GM12872 (cell line): Measurements from ENCODE around the gene HCN1.

Experiments used
- TF ChIP-seq, protein P1 (sequence below): IDR thresholded peaks from 3 replicates; pipeline ENCODE4 v1.5.1; 2011; ENCODE audit warnings: low read depth, mild to moderate bottlenecking, low read length, moderate library complexity; ENCODE audit not compliant: insufficient read depth

Gene HCN1

DNA sequence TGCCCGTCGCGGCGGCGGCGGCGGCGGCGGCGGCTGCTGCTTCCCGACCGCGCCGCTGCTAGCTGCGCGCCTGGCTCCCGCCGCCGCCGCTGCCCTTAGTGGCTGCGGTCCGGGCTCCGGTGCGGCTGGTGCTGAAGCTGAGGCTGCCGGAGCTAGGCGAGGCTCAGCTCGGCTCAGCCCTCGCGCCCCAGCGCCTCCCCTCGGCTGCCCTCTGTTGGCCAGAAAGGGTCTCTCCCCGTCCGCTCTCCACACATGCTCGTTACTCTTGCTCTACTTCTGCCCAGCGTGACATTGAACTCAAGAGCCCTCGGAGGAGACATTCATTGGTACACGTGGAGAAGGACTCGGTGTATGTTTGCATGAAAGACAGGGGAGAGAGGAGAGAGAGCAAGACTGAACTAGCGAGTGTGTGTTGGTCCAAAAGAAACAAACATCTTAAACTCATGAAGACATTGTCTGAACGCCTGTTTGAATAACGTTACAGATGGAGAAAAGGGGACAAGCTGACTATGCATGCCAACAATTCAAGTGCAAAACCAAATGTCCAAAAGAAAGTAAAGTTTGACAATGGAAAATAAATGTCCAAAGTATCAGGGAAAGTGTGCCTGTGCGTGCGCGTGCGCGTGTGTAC is at the start of gene HCN1:
Gene HCN1 (minus strand): TSS at position 175 of the 631 bp plus-strand sequence.
- TF ChIP-seq, protein P1, sequence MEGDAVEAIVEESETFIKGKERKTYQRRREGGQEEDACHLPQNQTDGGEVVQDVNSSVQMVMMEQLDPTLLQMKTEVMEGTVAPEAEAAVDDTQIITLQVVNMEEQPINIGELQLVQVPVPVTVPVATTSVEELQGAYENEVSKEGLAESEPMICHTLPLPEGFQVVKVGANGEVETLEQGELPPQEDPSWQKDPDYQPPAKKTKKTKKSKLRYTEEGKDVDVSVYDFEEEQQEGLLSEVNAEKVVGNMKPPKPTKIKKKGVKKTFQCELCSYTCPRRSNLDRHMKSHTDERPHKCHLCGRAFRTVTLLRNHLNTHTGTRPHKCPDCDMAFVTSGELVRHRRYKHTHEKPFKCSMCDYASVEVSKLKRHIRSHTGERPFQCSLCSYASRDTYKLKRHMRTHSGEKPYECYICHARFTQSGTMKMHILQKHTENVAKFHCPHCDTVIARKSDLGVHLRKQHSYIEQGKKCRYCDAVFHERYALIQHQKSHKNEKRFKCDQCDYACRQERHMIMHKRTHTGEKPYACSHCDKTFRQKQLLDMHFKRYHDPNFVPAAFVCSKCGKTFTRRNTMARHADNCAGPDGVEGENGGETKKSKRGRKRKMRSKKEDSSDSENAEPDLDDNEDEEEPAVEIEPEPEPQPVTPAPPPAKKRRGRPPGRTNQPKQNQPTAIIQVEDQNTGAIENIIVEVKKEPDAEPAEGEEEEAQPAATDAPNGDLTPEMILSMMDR = no peak

GRCh38 chr5:45741110-45741509 is 44.9 kb upstream of the HCN1 start:
- TF ChIP-seq, protein P1 = no peak

GRCh38 chr5:45737153-45737552 is 41.0 kb upstream of the HCN1 start:
- TF ChIP-seq, protein P1 = no peak

GRCh38 chr5:45725537-45725936 is 29.4 kb upstream of the HCN1 start:
- TF ChIP-seq, protein P1 = no peak

DNA sequence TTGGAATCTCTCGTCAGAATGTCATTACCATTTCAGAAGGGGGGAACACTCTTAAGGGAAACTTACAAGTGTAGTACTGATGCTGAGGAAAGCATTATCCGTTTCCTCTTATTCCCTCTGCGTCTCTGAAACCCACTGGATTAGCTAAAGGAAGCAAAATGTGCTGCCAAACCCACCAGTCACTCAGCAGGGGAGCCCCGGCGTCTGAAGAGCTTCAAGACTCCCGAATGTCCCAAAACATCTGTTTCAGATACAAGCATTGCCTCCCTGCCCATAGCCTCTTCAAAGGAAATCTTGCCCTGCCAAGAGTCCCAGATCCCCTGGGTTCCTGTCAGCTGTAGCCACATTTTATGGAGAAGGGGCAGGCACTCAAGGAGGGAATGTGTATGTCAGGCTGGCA is 1.0 kb upstream of the HCN1 start:
- TF ChIP-seq, protein P1 = no peak

DNA sequence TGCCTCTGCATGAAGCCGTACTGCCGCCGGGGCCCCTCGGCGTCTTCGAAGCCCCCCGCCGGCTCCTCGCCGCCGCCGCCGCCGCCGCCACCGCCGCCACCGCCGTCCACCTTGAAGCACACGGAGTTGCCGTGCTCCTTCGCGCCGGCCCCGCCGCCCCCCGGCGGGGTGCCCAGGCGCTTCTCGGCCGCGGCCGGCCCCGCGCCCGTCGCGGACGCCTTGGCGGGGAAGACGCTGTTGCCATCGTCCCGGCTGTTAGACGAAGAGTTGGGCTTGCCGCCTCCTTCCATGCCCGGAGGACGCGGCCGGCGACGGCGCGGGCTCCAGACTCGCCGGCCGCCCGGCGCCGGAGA is 400 bp downstream of the HCN1 start:
- TF ChIP-seq, protein P1 = no peak

DNA sequence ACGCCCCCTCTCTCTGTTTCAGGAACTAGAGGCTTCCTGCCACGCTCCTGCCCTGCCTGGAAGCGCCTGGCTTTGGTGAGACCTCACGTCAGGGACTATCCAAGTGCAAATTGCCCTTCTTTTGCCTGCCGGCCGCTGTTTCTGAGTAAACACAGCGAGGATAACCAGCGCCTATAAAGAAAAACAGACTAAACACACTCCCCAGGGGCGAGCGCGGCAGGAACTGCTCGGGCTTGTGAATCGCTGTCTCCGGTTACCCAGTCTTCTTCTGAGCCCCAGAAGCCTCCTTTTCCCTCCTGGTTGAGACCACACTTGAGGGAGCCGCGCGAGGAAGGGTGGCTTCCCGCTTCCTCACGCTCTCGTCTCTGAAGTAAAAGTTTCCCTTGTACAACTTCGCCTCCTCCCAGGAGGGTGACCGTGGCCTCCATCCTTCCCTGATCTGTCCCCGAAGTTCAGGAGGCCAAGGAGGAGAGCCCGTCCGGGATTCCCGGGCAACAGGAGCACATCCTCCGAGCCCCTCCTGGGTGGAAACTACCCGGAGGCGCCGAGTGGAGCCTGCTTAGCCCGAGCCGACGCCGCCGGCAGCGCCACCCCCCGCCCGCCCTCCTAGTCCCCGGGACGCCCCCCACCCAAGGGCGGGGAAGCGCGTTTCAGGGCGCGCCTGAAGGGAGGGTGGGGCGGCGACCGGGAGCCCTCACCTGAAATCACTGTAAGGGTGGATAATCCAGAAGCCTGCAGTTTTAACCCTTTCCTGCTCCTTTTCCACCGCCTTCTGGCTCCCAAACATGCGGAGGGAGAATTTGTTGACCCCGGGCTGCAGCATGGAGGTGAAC is 993 bp downstream of the HCN1 start:
- TF ChIP-seq, protein P1 = no peak
